ENCODE data around the gene UBE2F. TPM values are rescaled to one million over a fixed set of nuclear protein-coding genes. Genes with fewer than 3 reads are reported as not detected.

The UBE2F gene
- total and polyA plus RNA-seq, 9 of the 15 experiments (the other 6 are each of a cell fraction or from before 2014, with no cell fraction given) = 18.1 to 88.1 (median 53.0) TPM

GRCh38 chr2:238067939-238068338 is 101.1 kb downstream of the UBE2F start (continued):
- TF ChIP-seq ARID4B (CRISPR knock-in tag; IDR thresholded peaks at IDR 0.05) (no peak), E2F3 (CRISPR knock-in tag; IDR thresholded peaks at IDR 0.05) (no peak), PKNOX1 (IDR thresholded peaks at IDR 0.05) (no peak), ZNF830 (CRISPR knock-in tag; IDR thresholded peaks at IDR 0.05) (no peak), MEF2D (tag; conservative IDR thresholded peaks at IDR 0.05; ENCODE audit: low read depth) (no peak), C11orf30 (IDR thresholded peaks at IDR 0.05; ENCODE audit: low read depth) (no peak), SRSF3 (IDR thresholded peaks at IDR 0.05; ENCODE audit: insufficient read depth, low read length) (no peak), GTF2B (IDR thresholded peaks at IDR 0.05; ENCODE audit: extremely low read depth, insufficient read length) (no peak), HMGXB4 (CRISPR knock-in tag; IDR thresholded peaks at IDR 0.05) (no peak), RBM25 (IDR thresholded peaks at IDR 0.05; ENCODE audit: low read depth, low read length, severe bottlenecking) (no peak)

All from K562 (cell line).